Activated CD4-positive, CD25-positive, alpha-beta regulatory T cell (primary cell): ENCODE measurements around the gene AGAP1.
"Not testable (repeated sequence)": the region's sequence is repeated elsewhere in the genome, so short reads cannot be mapped to it uniquely, and the experiment has no call there.

Source experiments
- DNase-seq, 4 experiments: peaks; one replicate each; lab custom pipeline; 2025; lab: John Stamatoyannopoulos, UW

Gene AGAP1

GRCh38 chr2:236065314-236066160 lies 571.7 kb downstream of the AGAP1 start:
- no peak for DNase-seq

GRCh38 chr2:236070236-236070635 lies 576.4 kb downstream of the AGAP1 start:
- no peak for DNase-seq

GRCh38 chr2:236073246-236073645 lies 579.4 kb downstream of the AGAP1 start:
- DNase-seq: no peak

DNA sequence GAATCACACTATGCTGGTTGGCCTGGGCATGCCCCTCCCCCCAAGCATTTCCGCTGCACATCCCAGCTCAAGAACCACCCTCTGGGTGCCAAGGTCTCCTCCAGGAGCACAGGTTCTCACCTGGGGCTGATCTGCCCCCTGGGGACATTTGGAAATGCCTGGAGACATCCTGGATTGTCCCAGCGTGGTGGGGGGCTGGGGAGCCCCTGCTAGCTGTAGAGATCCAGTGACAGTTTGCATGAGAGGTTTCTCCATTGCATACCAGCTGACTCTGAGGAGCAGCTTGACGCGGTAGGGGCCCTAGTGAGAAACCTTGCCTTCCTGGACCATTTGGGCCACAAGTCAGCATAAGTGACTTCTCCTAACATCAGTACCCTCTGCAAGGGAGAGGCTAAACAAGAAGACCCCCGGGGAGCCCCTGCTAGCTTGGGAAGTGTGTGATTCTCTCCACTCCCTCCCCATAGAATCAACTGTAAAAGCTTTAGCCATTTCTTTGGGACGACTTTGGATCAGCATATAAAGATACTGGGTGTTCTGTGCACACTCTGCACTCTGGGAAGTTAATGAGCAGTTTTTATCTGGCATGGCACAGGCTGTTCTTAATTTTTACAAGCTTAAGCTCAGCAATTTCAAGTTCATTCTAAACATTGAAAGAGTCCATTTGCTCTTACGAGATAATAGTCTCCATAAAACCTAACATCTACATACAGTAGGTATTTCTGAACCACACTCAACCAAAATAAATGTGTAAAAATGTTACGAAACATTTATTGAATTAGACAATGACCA lies 580.2 kb downstream of the AGAP1 start:
- no peak for DNase-seq

DNA sequence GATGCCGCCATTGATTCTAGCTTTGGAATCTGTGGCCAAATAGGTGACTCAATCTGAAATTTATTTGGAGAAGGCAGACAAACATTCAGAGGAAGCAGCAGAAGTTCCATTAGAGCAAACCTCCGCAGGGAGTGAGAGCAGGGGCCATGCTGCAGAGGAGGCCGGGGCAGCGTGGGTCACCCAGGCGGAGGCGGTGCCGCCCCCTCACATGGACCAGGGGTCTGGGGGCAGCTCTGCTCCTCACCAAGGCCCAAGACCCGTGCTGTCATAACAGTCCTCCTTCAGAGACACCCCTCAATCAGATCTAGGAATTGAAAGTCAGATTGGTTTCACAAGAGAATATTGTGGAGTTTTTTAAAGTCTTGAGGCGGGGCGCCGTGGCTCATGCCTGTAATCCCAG lies 582.0 kb downstream of the AGAP1 start:
- no peak for DNase-seq

- DNase-seq: no peak
Measured at GRCh38 chr2:236078297-236079255, 584.7 kb downstream of the AGAP1 start.

- DNase-seq: no peak
Measured at GRCh38 chr2:236080412-236080811, 586.6 kb downstream of the AGAP1 start.

DNA sequence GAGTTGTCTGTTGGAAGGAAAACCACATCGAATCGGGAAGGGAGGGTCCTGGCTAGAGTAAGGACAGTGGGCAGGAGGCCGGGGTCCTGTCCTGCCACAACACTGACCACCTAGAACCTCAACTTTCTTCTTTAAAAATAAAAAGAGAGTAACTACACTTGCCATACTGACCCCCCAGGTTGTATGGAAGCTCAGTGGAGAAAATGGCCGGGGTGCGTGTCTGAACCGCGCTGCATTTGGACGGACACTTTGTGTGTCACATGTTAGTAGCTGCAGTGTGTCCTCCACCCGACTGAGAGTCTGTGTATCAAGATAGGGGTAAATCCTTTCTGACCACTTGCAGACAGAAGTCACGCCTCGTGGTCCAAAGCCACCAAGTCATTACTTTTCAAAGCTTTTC lies 587.3 kb downstream of the AGAP1 start:
- no peak for DNase-seq

GRCh38 chr2:236082061-236082460 lies 588.2 kb downstream of the AGAP1 start:
- no peak for DNase-seq

GRCh38 chr2:236083934-236084333 lies 590.1 kb downstream of the AGAP1 start:
- DNase-seq: no peak

DNA sequence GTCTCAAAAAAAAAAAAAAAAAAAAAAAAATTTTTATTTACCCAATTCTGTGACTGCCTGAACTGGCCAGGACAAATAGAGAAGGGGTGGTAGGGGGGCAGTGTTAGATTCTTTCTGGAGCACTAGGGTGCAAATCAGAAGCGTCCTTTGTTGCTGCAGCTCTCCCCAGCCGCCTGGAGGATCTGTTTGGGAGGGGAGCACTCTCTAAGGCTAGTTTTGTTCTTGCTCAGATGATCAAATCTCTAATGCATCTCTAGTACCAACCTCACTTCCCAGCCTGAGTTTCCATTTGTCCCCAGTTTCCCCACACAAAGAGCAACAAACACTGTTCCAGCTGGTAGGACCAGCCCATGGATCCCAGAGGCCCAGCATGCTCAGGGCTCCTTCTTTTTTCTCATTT lies 591.4 kb downstream of the AGAP1 start:
- DNase-seq: no peak

GRCh38 chr2:236085647-236086046 lies 591.8 kb downstream of the AGAP1 start:
- DNase-seq: no peak

GRCh38 chr2:236086403-236086970 lies 592.6 kb downstream of the AGAP1 start:
- DNase-seq: no peak

GRCh38 chr2:236086971-236087465 lies 593.2 kb downstream of the AGAP1 start:
- DNase-seq: no peak

GRCh38 chr2:236088368-236089057 lies 594.7 kb downstream of the AGAP1 start:
- no peak for DNase-seq

DNA sequence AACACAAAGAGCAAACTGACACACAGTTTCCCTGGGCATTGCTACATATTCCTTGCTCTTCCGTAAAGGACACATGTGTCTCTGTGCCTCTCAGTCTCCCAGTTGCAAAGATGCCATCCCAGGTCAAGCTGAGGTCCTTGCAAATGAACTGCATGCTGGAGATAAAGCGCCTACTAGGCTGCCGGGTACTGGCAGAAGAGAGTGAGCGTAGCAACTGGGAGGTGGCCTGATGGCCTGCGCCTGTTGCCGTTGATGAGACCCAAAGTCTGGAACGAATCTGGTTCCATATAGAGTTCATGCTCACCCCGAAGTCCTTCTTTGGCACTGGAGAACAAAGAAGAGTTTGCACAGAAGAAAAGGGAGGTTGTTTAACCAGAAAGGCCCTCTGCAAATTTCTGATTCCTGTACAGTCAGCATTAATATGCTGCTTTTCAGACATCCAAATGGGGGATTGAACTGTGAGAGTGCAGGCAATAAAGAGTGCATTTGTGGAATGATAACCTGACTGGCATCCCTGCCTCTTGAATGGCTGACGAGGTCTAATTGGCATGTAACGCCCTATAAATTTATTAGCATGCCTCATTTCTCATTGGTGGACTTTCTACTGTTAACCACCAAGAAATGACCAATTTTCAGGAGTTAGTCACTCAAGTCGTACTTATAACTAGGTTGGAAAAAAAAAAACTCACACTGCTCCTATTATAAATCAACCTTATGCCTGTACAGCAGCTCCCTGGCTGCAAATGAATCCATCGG lies 595.6 kb downstream of the AGAP1 start:
- DNase-seq: no peak

GRCh38 chr2:236090027-236090382 lies 596.2 kb downstream of the AGAP1 start:
- no peak for DNase-seq

- not testable (repeated sequence) for DNase-seq
Measured at GRCh38 chr2:236090826-236091225, 597.0 kb downstream of the AGAP1 start.

DNA sequence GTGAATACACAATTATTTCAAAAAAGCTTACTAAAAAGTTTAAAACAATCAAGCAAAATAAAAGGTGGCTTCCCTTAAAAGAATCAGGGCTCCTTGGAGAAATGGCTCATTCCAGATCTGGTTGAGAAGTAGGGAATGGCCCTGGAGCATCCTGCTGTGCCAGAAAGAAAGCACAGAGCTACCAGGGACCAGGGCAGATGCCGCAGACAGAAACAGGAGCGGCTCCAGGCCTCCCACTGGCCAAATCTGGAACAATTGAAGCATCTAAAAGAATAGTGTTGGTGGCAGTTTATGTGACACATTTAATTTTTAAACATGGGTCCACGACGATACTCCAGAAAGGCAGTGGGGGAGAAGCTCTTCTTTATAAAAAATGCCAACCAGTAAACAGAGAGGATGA lies 598.9 kb downstream of the AGAP1 start:
- DNase-seq: no peak

- DNase-seq: no peak
Measured at GRCh38 chr2:236093134-236093533, 599.3 kb downstream of the AGAP1 start.
